ENCODE results near the gene TMEM185B.

DNA sequence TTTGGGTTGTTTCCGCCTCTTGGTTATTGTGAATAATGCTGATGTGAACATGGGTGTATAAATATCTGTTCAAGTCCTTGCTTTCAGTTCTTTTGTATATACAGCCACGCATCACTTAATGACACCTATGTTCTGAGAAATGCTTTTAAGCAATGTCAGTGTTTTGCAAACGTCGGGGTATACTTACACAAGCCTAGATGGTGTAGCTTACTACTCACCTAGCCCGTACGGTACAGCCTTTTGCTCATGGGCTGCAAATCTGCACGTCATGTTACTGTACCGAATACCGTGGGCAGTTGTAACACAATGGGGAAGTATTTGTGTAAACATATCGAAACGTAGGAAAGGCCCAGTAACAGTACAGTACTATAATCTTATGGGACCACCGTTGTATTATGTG is 41.8 kb upstream of the TMEM185B start:
- no peak for TF ChIP-seq POLR2AphosphoS5 (IDR thresholded peaks at IDR 0.05)
- TF ChIP-seq CTCF (IDR thresholded peaks at IDR 0.05) = no peak
